ENCODE measurements around the gene PHACTR3. TPM values are rescaled to one million over a fixed set of nuclear protein-coding genes. Genes with fewer than 3 reads are reported as not detected.

The PHACTR3 gene
- total and polyA plus RNA-seq, 2 experiments from 2014 or later = 0.45 to 0.61 TPM

GRCh38 chr20:59809630-59810448, 205.5 kb downstream of the PHACTR3 start:
- no peak overlapping the region for H3K4me3 ChIP-seq
- no peak overlapping the region; the same call in 1 of the 2 replicates for H2AFZ ChIP-seq
- H3K36me3 ChIP-seq (ENCODE audit: insufficient read depth) = no peaks in the 10 kb centered on the region
- no peaks in the 10 kb centered on the region for H3F3A ChIP-seq (replicated peaks; ENCODE audit: low read depth)
- H3K36me3 Mint-ChIP-seq (ENCODE audit: low read depth) = no peaks in the 10 kb centered on the region
- no peak overlapping the region for H3K27ac ChIP-seq (ENCODE audit: low read depth)
- peaks cover 13% of the 10 kb centered on the region for H3K27me3 Mint-ChIP-seq (ENCODE audit: insufficient read depth, low read depth, poor library complexity)
- H3K27ac Mint-ChIP-seq = no peak overlapping the region
- no peak for TF ChIP-seq CREB1 (CRISPR knock-in tag; IDR thresholded peaks at IDR 0.05; ENCODE audit: low read depth)
- no peak for TF ChIP-seq POLR2AphosphoS5 (IDR thresholded peaks at IDR 0.05; ENCODE audit: low read depth)
- no peak for TF ChIP-seq REST (IDR thresholded peaks at IDR 0.05; ENCODE audit: unreplicated experiment)
- no peak for TF ChIP-seq NANOG (IDR thresholded peaks at IDR 0.05; ENCODE audit: borderline replicate concordance)
- TF ChIP-seq STAT1 (IDR thresholded peaks at IDR 0.05; ENCODE audit: unreplicated experiment) = no peak
- TF ChIP-seq ZNF462 (CRISPR knock-in tag; IDR thresholded peaks at IDR 0.05) = no peak
- no peak for TF ChIP-seq EZH2 (IDR thresholded peaks at IDR 0.05; ENCODE audit: low read depth, unreplicated experiment)
- TF ChIP-seq EZH2phosphoT487 (IDR thresholded peaks at IDR 0.05; ENCODE audit: unreplicated experiment) = no peak
- no peak for TF ChIP-seq ZNF331 (CRISPR knock-in tag; IDR thresholded peaks at IDR 0.05; ENCODE audit: low read depth)
- TF ChIP-seq JUNB (IDR thresholded peaks at IDR 0.05; ENCODE audit: unreplicated experiment) = no peak
- no peak for TF ChIP-seq CTCF (conservative IDR thresholded peaks at IDR 0.05; ENCODE audit: low read depth in 2 of 2)
- no peak for TF ChIP-seq ZNF114 (CRISPR knock-in tag; IDR thresholded peaks at IDR 0.05)
- no peak for TF ChIP-seq ETS1 (IDR thresholded peaks at IDR 0.05)
- DNase-seq (ENCODE audit: low spot score) = no peak
- H3K9me3 Mint-ChIP-seq = no peaks in the 10 kb centered on the region
- H3K4me1 Mint-ChIP-seq = peaks cover 7% of the 10 kb centered on the region
- no peaks in the 10 kb centered on the region for H3K79me2 ChIP-seq (replicated peaks; ENCODE audit: insufficient read depth)
- no peaks in the 10 kb centered on the region for H3K27me3 ChIP-seq (ENCODE audit: insufficient read depth)
- H3K4me1 ChIP-seq (ENCODE audit: insufficient read depth) = no peaks in the 10 kb centered on the region
- H3K4me2 ChIP-seq = no peak overlapping the region
- H4K20me1 ChIP-seq (replicated peaks; ENCODE audit: insufficient read depth) = no peaks in the 10 kb centered on the region
- no peaks in the 10 kb centered on the region for H3K9me2 ChIP-seq (ENCODE audit: insufficient read depth)
- no peak overlapping the region for H3K4me3 Mint-ChIP-seq
- no peak for ATAC-seq
